ENCODE measurements around the gene WASHC3.

Gene WASHC3

DNA sequence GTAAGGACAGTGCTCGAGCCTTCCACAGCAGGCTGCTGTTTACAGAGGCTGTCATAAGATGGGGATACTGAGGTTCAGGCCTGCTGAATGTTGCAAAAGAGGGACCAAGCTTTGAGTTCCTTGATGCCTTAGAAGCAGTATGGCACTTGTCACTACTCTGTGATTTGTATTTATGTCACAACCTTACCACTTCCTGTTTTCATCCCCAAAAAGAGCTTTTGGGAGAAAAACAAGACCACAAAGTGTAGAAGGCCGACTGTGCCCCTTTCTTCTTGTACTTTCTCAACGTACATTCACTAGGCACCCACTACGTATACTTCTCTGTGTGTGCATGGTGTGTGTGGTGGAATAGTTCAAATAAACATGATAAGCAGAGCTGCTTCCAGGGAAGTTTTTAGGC lies 94.3 kb downstream of the WASHC3 start:
- DNase-seq = no peak

DNA sequence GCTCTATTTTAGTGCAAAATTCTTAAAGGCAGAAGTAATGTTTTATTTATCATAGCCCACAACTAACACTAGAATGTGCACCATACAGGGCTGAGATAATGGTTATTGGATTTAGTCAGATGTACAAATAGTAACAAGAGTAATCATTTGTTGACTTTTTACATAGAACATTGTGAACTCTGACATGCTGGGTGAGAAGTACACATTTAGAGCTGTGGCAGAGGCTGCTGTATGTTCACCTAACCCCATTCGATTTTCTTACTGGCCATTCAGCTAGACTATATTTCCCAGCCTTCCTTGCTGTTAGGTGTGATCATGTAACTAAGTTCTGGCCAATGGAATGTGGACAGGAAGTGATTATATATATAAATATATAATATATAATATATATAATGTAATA lies 95.3 kb downstream of the WASHC3 start:
- no peak for DNase-seq

DNA sequence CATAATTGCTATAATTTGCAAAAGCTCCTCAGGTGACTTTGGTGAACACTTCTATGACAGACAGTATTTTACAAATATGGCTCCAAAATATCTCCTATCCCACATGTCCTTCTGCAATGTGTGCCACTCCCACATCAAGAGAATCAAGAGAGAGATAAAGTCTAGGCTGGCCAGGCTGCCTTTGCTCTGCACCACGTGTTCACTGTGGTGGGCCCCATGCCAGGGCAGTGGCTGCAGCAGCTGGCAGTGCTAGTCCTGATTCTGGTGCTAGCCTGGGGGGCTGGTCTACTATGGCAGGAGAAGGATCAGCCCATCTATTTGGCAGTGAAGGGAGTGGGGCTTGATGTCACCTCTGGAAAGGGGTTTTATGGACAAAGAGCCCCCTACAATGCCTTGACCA lies 98.1 kb downstream of the WASHC3 start:
- DNase-seq = no peak

All from NCI-H226 (cell line).